Osteoblast (primary cell): ENCODE results near the gene METTL24. TPM values are rescaled to one million over a fixed set of nuclear protein-coding genes. Genes with fewer than 3 reads are reported as not detected.
A peak's percentile ranks its signal among the peaks of the same experiment; 100 is the strongest.

Experiments
- DNase-seq: peaks from one replicate; pipeline ENCODE4 v3.0.0; 2011; ENCODE audit warnings: low spot score, mixed read lengths; ENCODE audit not compliant: insufficient read length; ENCODE audit errors: missing footprints
- H2AFZ ChIP-seq: 2 replicates; pipeline ENCODE4 v1.6.0; 2011; ENCODE audit warnings: mild to moderate bottlenecking, low read length
- H3K27ac ChIP-seq: 2 replicates; pipeline ENCODE4 v1.5.1; 2011; ENCODE audit warnings: mild to moderate bottlenecking, low read depth, low read length, moderate library complexity
- H3K27me3 ChIP-seq: 2 replicates; pipeline ENCODE4 v1.6.0; 2012; ENCODE audit warnings: mild to moderate bottlenecking, control low read depth, inconsistent platforms, low read length, moderate library complexity; ENCODE audit not compliant: insufficient read depth
- H3K36me3 ChIP-seq: 2 replicates; pipeline ENCODE4 v1.5.1; 2011; ENCODE audit warnings: mild to moderate bottlenecking, low read length, control low read depth, moderate library complexity; ENCODE audit not compliant: insufficient read depth
- H3K4me1 ChIP-seq: 2 replicates; pipeline ENCODE4 v1.5.1; 2011; ENCODE audit warnings: mild to moderate bottlenecking, low read length, control low read depth, moderate library complexity; ENCODE audit not compliant: insufficient read depth
- H3K4me2 ChIP-seq: 2 replicates; pipeline ENCODE4 v1.6.0; 2011; ENCODE audit warnings: mild to moderate bottlenecking, low read length; ENCODE audit not compliant: insufficient read depth
- H3K4me3 ChIP-seq: fragments of 200-600 bp; sonication (generic); 3 replicates; pipeline ENCODE4 v1.5.1; 2012; ENCODE audit warnings: mild to moderate bottlenecking, low read length, inconsistent platforms; ENCODE audit not compliant: insufficient read depth
- H3K79me2 ChIP-seq: 2 replicates; pipeline ENCODE4 v1.6.0; 2012; ENCODE audit warnings: mild to moderate bottlenecking, low read length, control low read depth, inconsistent platforms; ENCODE audit not compliant: insufficient read depth
- H3K9me3 ChIP-seq: 2 replicates; pipeline ENCODE4 v1.5.1; 2011; ENCODE audit warnings: low read depth, low read length, control low read depth
- H4K20me1 ChIP-seq: 2 replicates; pipeline ENCODE4 v1.6.0; 2012; ENCODE audit warnings: mild to moderate bottlenecking, low read length, control low read depth; ENCODE audit not compliant: insufficient read depth
- total RNA-seq: library from RNA; depleted of rRNA; stranded (reverse); fragments of >200 nt; gene quantifications from 2 replicates; pipeline ENCODE4 v1.2.3, GENCODE V29; 2012
- TF ChIP-seq, protein P1 (sequence below): IDR thresholded peaks from 2 replicates; pipeline ENCODE4 v1.5.1; 2011; ENCODE audit warnings: mild to moderate bottlenecking, low read depth, low read length, moderate library complexity; ENCODE audit errors: extremely low read depth

METTL24 gene
- total RNA-seq, 1 donor, result 0.36 TPM

- no peak overlapping the region for H3K27ac ChIP-seq
- no peaks in the 10 kb centered on the region for H3K27me3 ChIP-seq
- no peaks in the 10 kb centered on the region for H3K79me2 ChIP-seq
- TF ChIP-seq, protein P1, sequence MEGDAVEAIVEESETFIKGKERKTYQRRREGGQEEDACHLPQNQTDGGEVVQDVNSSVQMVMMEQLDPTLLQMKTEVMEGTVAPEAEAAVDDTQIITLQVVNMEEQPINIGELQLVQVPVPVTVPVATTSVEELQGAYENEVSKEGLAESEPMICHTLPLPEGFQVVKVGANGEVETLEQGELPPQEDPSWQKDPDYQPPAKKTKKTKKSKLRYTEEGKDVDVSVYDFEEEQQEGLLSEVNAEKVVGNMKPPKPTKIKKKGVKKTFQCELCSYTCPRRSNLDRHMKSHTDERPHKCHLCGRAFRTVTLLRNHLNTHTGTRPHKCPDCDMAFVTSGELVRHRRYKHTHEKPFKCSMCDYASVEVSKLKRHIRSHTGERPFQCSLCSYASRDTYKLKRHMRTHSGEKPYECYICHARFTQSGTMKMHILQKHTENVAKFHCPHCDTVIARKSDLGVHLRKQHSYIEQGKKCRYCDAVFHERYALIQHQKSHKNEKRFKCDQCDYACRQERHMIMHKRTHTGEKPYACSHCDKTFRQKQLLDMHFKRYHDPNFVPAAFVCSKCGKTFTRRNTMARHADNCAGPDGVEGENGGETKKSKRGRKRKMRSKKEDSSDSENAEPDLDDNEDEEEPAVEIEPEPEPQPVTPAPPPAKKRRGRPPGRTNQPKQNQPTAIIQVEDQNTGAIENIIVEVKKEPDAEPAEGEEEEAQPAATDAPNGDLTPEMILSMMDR, result no peak
- no peaks in the 10 kb centered on the region for H3K36me3 ChIP-seq
- no peaks in the 10 kb centered on the region for H3K9me3 ChIP-seq
- no peak for DNase-seq
- no peaks in the 10 kb centered on the region for H4K20me1 ChIP-seq
- no peak overlapping the region for H3K4me3 ChIP-seq
- H3K4me2 ChIP-seq, result no peak overlapping the region
- H2AFZ ChIP-seq, result no peak overlapping the region
- no peaks in the 10 kb centered on the region for H3K4me1 ChIP-seq
These were observed 88.5 kb downstream of the METTL24 start for GRCh38 chr6:110269623-110270022.

DNA sequence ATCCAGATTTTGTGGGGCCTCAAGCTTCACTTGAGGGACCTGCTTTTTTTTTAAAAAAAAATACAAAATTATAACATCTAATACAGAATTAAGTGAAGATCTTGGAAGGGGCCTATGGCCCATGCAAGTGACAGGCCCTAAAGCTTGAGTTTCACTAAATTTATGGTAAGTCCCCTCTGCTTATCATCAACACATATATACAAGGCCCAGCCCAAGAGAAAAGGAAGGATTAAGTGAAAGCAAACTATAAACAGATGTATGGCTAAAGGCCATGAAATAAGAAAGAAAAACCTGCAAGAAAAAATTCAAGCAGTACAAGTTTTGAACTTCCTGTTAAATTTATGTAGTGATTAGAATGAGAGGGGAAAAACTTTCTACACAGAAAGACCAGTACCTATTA lies 91.2 kb downstream of the METTL24 start:
- no peak overlapping the region for H3K27ac ChIP-seq
- H3K4me3 ChIP-seq, result no peak overlapping the region
- DNase-seq, result no peak
- no peaks in the 10 kb centered on the region for H3K79me2 ChIP-seq
- no peak overlapping the region for H2AFZ ChIP-seq
- no peaks in the 10 kb centered on the region for H3K27me3 ChIP-seq
- no peaks in the 10 kb centered on the region for H3K9me3 ChIP-seq
- H4K20me1 ChIP-seq, result no peaks in the 10 kb centered on the region
- H3K4me2 ChIP-seq, result no peak overlapping the region
- H3K4me1 ChIP-seq, result no peaks in the 10 kb centered on the region
- no peaks in the 10 kb centered on the region for H3K36me3 ChIP-seq
- TF ChIP-seq, protein P1, result no peak

DNA sequence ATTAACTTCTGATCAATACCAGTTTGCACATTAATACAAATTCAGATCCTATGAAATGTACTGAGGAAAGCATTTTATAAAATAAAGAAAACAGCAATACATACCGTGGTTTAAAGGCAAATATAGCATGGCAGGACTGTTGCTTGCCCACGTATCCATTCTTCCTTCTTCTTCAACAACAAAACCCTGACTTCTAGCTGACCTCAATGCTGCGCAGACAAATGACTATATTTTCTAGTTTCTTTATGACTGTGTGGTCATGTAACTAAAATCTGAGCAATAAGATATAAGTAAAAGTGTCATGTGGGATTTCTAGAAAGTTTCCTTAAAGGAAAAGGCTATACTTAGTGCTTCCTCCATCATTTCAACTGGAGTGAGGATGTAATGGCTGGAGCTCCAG lies 92.9 kb downstream of the METTL24 start:
- Histone ChIP-seq H3K27ac (no peak overlapping the region), H3K4me1 (no peaks in the 10 kb centered on the region), H3K4me3 (no peak overlapping the region), H3K79me2 (no peaks in the 10 kb centered on the region), H3K9me3 (no peaks in the 10 kb centered on the region), H2AFZ (no peak overlapping the region), H3K27me3 (no peaks in the 10 kb centered on the region), H3K36me3 (no peaks in the 10 kb centered on the region), H4K20me1 (no peaks in the 10 kb centered on the region), H3K4me2 (no peak overlapping the region)
- TF ChIP-seq, protein P1, result no peak
- DNase-seq, result no peak

- Histone ChIP-seq H3K4me2 (no peak overlapping the region), H3K79me2 (no peaks in the 10 kb centered on the region), H2AFZ (no peak overlapping the region), H3K36me3 (no peaks in the 10 kb centered on the region), H3K27me3 (no peaks in the 10 kb centered on the region), H3K27ac (no peak overlapping the region), H4K20me1 (no peaks in the 10 kb centered on the region), H3K4me1 (no peaks in the 10 kb centered on the region), H3K4me3 (no peak overlapping the region), H3K9me3 (no peaks in the 10 kb centered on the region)
- peak; percentile 37 for DNase-seq
- TF ChIP-seq, protein P1, result no peak
These were observed 101.8 kb downstream of the METTL24 start for GRCh38 chr6:110256366-110256765.
